WI38 (cell line): ENCODE results near the gene GALNTL6.

Experiments used
- H3K4me3 ChIP-seq: 2 replicates; pipeline ENCODE4 v1.5.1; 2011; ENCODE audit warnings: low read depth, mild to moderate bottlenecking, control low read depth, low read length
- CTCF ChIP-seq: IDR thresholded peaks from 2 replicates; pipeline ENCODE4 v1.5.1; 2012; ENCODE audit warnings: low read depth, mild to moderate bottlenecking, control low read depth, low read length

Gene GALNTL6

GRCh38 chr4:172601195-172601594 lies 788.0 kb downstream of the GALNTL6 start:
- TF ChIP-seq CTCF = no peak
- H3K4me3 ChIP-seq = no peak overlapping the region

GRCh38 chr4:172619218-172619617 lies 806.0 kb downstream of the GALNTL6 start:
- H3K4me3 ChIP-seq = no peak overlapping the region
- no peak for TF ChIP-seq CTCF

DNA sequence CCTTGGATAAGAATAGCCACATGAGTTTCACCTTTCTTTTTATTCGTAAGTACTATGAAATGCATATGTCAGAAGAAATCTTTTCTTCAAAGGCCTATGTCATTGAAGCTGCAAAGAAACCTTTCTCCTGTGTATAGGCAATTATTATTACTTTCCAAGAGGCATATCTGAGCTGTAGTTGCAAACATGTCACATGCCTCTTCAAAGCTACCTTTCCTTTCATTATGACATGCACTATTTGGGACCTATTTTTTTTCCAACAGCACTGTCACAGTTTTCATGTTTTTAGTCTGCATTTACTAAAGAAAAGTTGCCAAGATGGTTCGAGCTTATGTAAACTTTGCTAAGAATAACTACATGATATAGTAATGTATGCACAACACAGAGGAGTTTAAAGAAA lies 806.6 kb downstream of the GALNTL6 start:
- no peak for TF ChIP-seq CTCF
- no peak overlapping the region for H3K4me3 ChIP-seq

DNA sequence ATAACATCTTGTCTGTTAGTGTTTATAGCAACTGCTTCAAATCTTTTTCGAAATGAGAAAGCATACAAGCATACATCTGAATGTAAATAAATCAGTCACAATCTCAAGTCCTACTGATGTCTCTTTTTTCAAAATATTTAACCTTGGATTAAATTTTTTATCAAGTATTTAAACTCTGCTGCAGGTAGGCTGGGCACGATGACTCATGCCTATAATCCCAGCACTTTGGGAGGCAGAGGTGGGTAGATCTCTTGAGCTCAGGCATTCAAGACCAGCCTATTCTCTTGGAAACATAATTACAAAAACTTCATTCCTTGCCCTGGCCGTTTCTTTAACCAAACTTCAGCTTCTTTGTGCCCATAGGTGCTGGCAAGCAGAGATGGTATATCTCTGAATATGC lies 815.1 kb downstream of the GALNTL6 start:
- TF ChIP-seq CTCF = no peak
- H3K4me3 ChIP-seq = no peak overlapping the region

GRCh38 chr4:172630280-172630679 lies 817.1 kb downstream of the GALNTL6 start:
- no peak for TF ChIP-seq CTCF
- H3K4me3 ChIP-seq = no peak overlapping the region

DNA sequence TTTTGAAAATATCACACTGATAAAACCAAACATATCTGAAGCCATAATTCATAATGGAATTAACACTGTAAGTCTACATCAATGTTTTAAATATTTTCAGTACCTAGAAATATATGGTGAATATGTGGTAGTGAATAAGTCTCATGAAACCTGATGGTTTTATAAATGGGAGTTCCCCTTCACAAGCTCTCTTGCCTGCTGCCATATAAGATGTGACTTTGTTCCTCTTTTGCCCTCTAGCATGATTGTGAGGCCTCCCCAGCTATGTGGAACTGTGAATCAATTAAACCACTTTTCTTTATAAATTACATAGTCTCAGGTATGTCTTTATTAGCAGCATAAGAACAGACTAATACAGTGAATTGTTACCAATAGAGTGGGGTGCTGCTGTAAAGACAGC lies 818.6 kb downstream of the GALNTL6 start:
- no peak for TF ChIP-seq CTCF
- no peak overlapping the region for H3K4me3 ChIP-seq

- no peak for TF ChIP-seq CTCF
- H3K4me3 ChIP-seq = no peak overlapping the region
These were observed 835.3 kb downstream of the GALNTL6 start for GRCh38 chr4:172648471-172648870.
